ENCODE results near the gene IARS1. TPM values are rescaled to one million over a fixed set of nuclear protein-coding genes. Genes with fewer than 3 reads are reported as not detected.

IARS1 gene
- polyA plus RNA-seq, 1 donor from 2014 or later = 64.4 TPM

- H4K20me1 ChIP-seq (ENCODE audit: insufficient read depth) = no peaks in the 10 kb centered on the region
- H3F3A ChIP-seq (ENCODE audit: insufficient read depth, low read length, poor library complexity, severe bottlenecking) = no peaks in the 10 kb centered on the region
- H3K79me2 ChIP-seq (replicated peaks; ENCODE audit: insufficient read depth, low read length) = no peaks in the 10 kb centered on the region
- H3K9ac ChIP-seq (ENCODE audit: low read length) = no peak overlapping the region
- H3K4me3 ChIP-seq (ENCODE audit: low read length) = no peak overlapping the region
- no peaks in the 10 kb centered on the region for H3K27me3 ChIP-seq (ENCODE audit: insufficient read depth, low read depth, low read length)
- no peak overlapping the region for H3K4me2 ChIP-seq (ENCODE audit: low read length)
- H2AFZ ChIP-seq (ENCODE audit: low read depth, low read length) = no peak overlapping the region
- H3K9me2 ChIP-seq (ENCODE audit: insufficient read depth, low read length) = no peaks in the 10 kb centered on the region
- no peak for TF ChIP-seq SMC3 (conservative IDR thresholded peaks at IDR 0.05; ENCODE audit: poor library complexity)
- TF ChIP-seq RAD21 (conservative IDR thresholded peaks at IDR 0.05) = no peak
- TF ChIP-seq REST (IDR thresholded peaks at IDR 0.05; ENCODE audit: borderline replicate concordance) = no peak
- TF ChIP-seq MXI1 (conservative IDR thresholded peaks at IDR 0.05; ENCODE audit: poor library complexity, severe bottlenecking) = no peak
- no peak for TF ChIP-seq CTCF (IDR thresholded peaks at IDR 0.05; ENCODE audit: poor library complexity, severe bottlenecking)
- no peak for TF ChIP-seq EP300 (conservative IDR thresholded peaks at IDR 0.05; ENCODE audit: poor library complexity, severe bottlenecking)
- peaks cover 12% of the 10 kb centered on the region for H3K36me3 ChIP-seq (ENCODE audit: insufficient read depth, low read length)
- no peaks in the 10 kb centered on the region for H3K9me3 ChIP-seq (ENCODE audit: low read length)
- H3K27ac ChIP-seq (ENCODE audit: low read length) = no peak overlapping the region
Measured at GRCh38 chr9:92254381-92255337, 38.8 kb downstream of the IARS1 start.

- Histone ChIP-seq H3K27me3 (ENCODE audit: insufficient read depth, low read depth, low read length) (no peaks in the 10 kb centered on the region), H3K9me2 (ENCODE audit: insufficient read depth, low read length) (no peaks in the 10 kb centered on the region), H3K4me3 (ENCODE audit: low read length) (no peak overlapping the region), H3K27ac (ENCODE audit: low read length) (no peak overlapping the region), H2AFZ (ENCODE audit: low read depth, low read length) (no peak overlapping the region), H3K79me2 (replicated peaks; ENCODE audit: insufficient read depth, low read length) (no peaks in the 10 kb centered on the region), H4K20me1 (ENCODE audit: insufficient read depth) (no peaks in the 10 kb centered on the region), H3K36me3 (ENCODE audit: insufficient read depth, low read length) (peaks cover 7% of the 10 kb centered on the region), H3K9me3 (ENCODE audit: low read length) (no peaks in the 10 kb centered on the region), H3K9ac (ENCODE audit: low read length) (no peak overlapping the region), H3K4me2 (ENCODE audit: low read length) (no peak overlapping the region), H3F3A (ENCODE audit: insufficient read depth, low read length, poor library complexity, severe bottlenecking) (no peaks in the 10 kb centered on the region)
- no peak for TF ChIP-seq CTCF (IDR thresholded peaks at IDR 0.05; ENCODE audit: poor library complexity, severe bottlenecking)
- no peak for TF ChIP-seq EZH2 (IDR thresholded peaks at IDR 0.05; ENCODE audit: borderline replicate concordance, insufficient read depth, low read length, poor library complexity, severe bottlenecking)
- TF ChIP-seq RAD21 (conservative IDR thresholded peaks at IDR 0.05) = no peak
Measured at GRCh38 chr9:92253656-92254055, 39.8 kb downstream of the IARS1 start.
